SK-N-SH (cell line): ENCODE measurements around the gene NRDC. TPM values are rescaled to one million over a fixed set of nuclear protein-coding genes. Genes with fewer than 3 reads are reported as not detected.

Experiments
- CTCF ChIA-PET: fragments of 300-600, 350-600 bp; formaldehyde crosslinking; extraction: SDS; loops from one replicate; lab custom pipeline; 2021; lab: Yijun Ruan, JAX
- POLR2A ChIA-PET: fragments of 350-600 bp; sonication (Branson Sonifier 250); formaldehyde crosslinking; extraction: SDS; loops from one replicate; lab custom pipeline; 2020; ENCODE audit warnings: antibody characterized with exemption, inconsistent platforms; lab: Yijun Ruan, JAX
- DNase-seq: peaks from one replicate; pipeline ENCODE4 v3.0.0; 2012
- H2AFZ ChIP-seq: fragments of 200-600 bp; sonication (generic); 2 replicates; pipeline ENCODE4 v1.8.1; 2016; ENCODE audit warnings: antibody characterized with exemption, mild to moderate bottlenecking, low read depth
- H3F3A ChIP-seq: fragments of 200-600 bp; sonication (generic); replicated peaks from 2 replicates; pipeline ENCODE3; 2016; ENCODE audit warnings: antibody characterized with exemption, mild to moderate bottlenecking; ENCODE audit not compliant: insufficient read depth
- H3K27ac ChIP-seq, 2 experiments: fragments of 200-500 bp in 1 of 2; fragments of 200-600 bp in 1 of 2; sonication (Bioruptor generic) in 1 of 2; sonication (generic), shearing (Covaris generic) in 1 of 2; 2 replicates each; pipeline versions ENCODE4 v1.5.1 to v1.6.1; 2014 to 2016; ENCODE audit warnings: low read depth in 2 of 2, inconsistent platforms in 1 of 2, low read length in 1 of 2, mild to moderate bottlenecking in 1 of 2, mixed read lengths in 1 of 2
- H3K27me3 ChIP-seq: fragments of 200-600 bp; sonication (generic), shearing (Covaris generic); 2 replicates; pipeline ENCODE4 v1.6.1; 2016; ENCODE audit warnings: mixed run types; ENCODE audit not compliant: insufficient read depth
- H3K36me3 ChIP-seq, 2 experiments: fragments of 200-500 bp in 1 of 2; fragments of 200-600 bp in 1 of 2; sonication (Bioruptor generic) in 1 of 2; sonication (generic) in 1 of 2; replicated peaks in 1 of 2; 2 replicates each; pipeline versions ENCODE3 to v1.5.1; 2014 to 2016; ENCODE audit warnings: low read length in 1 of 2, mild to moderate bottlenecking in 1 of 2; ENCODE audit not compliant: insufficient read depth in 2 of 2, control insufficient read depth in 1 of 2
- H3K4me1 ChIP-seq, 2 experiments: fragments of 200-500 bp in 1 of 2; fragments of 200-600 bp in 1 of 2; sonication (Bioruptor generic) in 1 of 2; sonication (generic), shearing (Covaris generic) in 1 of 2; 2 replicates each; pipeline versions ENCODE4 v1.5.1 to v1.6.1; 2014 to 2016; ENCODE audit warnings: low read depth in 1 of 2, low read length in 1 of 2, mixed run types in 1 of 2; ENCODE audit not compliant: insufficient read depth in 2 of 2, control insufficient read depth in 1 of 2
- H3K4me2 ChIP-seq: fragments of 200-600 bp; sonication (generic), shearing (Covaris generic); 2 replicates; pipeline ENCODE4 v1.6.1; 2017; ENCODE audit warnings: mixed run types
- H3K4me3 ChIP-seq, 2 experiments: fragments of 200-500 bp in 1 of 2; fragments of 200-600 bp in 1 of 2; sonication (Bioruptor generic) in 1 of 2; sonication (generic), shearing (Covaris generic) in 1 of 2; 2 replicates each; pipeline versions ENCODE4 v1.5.1 to v1.8.1; 2014 to 2016; ENCODE audit warnings: low read depth in 2 of 2, inconsistent platforms in 1 of 2, low read length in 1 of 2, mild to moderate bottlenecking in 1 of 2, mixed read lengths in 1 of 2, moderate library complexity in 1 of 2
- H3K79me2 ChIP-seq: fragments of 200-600 bp; sonication (generic); 2 replicates; pipeline ENCODE4 v1.8.1; 2017; ENCODE audit warnings: mild to moderate bottlenecking; ENCODE audit not compliant: insufficient read depth
- H3K9ac ChIP-seq: fragments of 200-600 bp; sonication (generic); 2 replicates; pipeline ENCODE4 v1.6.1; 2017; ENCODE audit warnings: mixed run types
- H3K9me2 ChIP-seq: fragments of 200-600 bp; sonication (generic); 2 replicates; pipeline ENCODE4 v1.6.1; 2017; ENCODE audit warnings: mixed run types
- H3K9me3 ChIP-seq: fragments of 200-600 bp; sonication (generic); 2 replicates; pipeline ENCODE4 v1.6.1; 2017; ENCODE audit warnings: mixed run types, mild to moderate bottlenecking, moderate library complexity
- H4K20me1 ChIP-seq: fragments of 200-600 bp; sonication (generic); 2 replicates; pipeline ENCODE4 v1.6.1; 2017; ENCODE audit warnings: mild to moderate bottlenecking, mixed run types; ENCODE audit not compliant: insufficient read depth
- EZH2phosphoT487 ChIP-seq: fragments of 200-600 bp; sonication (generic); IDR thresholded peaks from 2 replicates; pipeline ENCODE4 v1.6.1; 2017; ENCODE audit warnings: low read depth, mixed run types, mild to moderate bottlenecking, antibody characterized with exemption, moderate library complexity, borderline replicate concordance
- FOSL2 ChIP-seq: IDR thresholded peaks from 2 replicates; pipeline ENCODE4 v1.4.0; 2012; ENCODE audit warnings: low read depth, mild to moderate bottlenecking, moderate library complexity, borderline replicate concordance
- FOXJ3 ChIP-seq: sonication (generic); formaldehyde crosslinking; IDR thresholded peaks from 2 replicates; pipeline ENCODE4 v1.5.1; 2020; ENCODE audit warnings: mild to moderate bottlenecking, missing genetic modification reagents
- GABPA ChIP-seq: IDR thresholded peaks from 2 replicates; pipeline ENCODE4 v1.4.0; 2012; ENCODE audit warnings: low read depth, mild to moderate bottlenecking
- GATA2 ChIP-seq: sonication (generic); formaldehyde crosslinking; IDR thresholded peaks from 2 replicates; pipeline ENCODE4 v1.5.0; 2020; ENCODE audit warnings: mild to moderate bottlenecking, missing genetic modification reagents
- MEF2A ChIP-seq: IDR thresholded peaks from 2 replicates; pipeline ENCODE4 v1.4.0; 2012; ENCODE audit warnings: low read depth, borderline replicate concordance
- MXI1 ChIP-seq: IDR thresholded peaks from 2 replicates; pipeline ENCODE4 v1.6.1; 2012; ENCODE audit warnings: mild to moderate bottlenecking, low read depth, low read length, improper control_type of control experiment
- NFIC ChIP-seq: IDR thresholded peaks from 2 replicates; pipeline ENCODE4 v1.4.0; 2012; ENCODE audit warnings: borderline replicate concordance
- NRF1 ChIP-seq: IDR thresholded peaks from 2 replicates; pipeline ENCODE4 v1.6.1; 2012; ENCODE audit warnings: low read depth, mild to moderate bottlenecking, low read length
- POLR2AphosphoS5 ChIP-seq: IDR thresholded peaks from 2 replicates; pipeline ENCODE4 v1.6.1; 2012; ENCODE audit warnings: low read depth, low read length
- RFX5 ChIP-seq: IDR thresholded peaks from 2 replicates; pipeline ENCODE4 v1.6.1; 2012; ENCODE audit warnings: mild to moderate bottlenecking, improper control_type of control experiment, low read length
- RXRA ChIP-seq: IDR thresholded peaks from 2 replicates; pipeline ENCODE4 v1.4.0; 2012; ENCODE audit warnings: low read depth, mild to moderate bottlenecking, borderline replicate concordance
- SIN3A ChIP-seq: IDR thresholded peaks from 2 replicates; pipeline ENCODE4 v1.6.1; 2012; ENCODE audit warnings: low read depth, mild to moderate bottlenecking, low read length, moderate library complexity, borderline replicate concordance
- SMC3 ChIP-seq: IDR thresholded peaks from 2 replicates; pipeline ENCODE4 v1.6.1; 2012; ENCODE audit warnings: low read depth, low read length, improper control_type of control experiment
- YY1 ChIP-seq: IDR thresholded peaks from 2 replicates; pipeline ENCODE4 v1.4.0; 2012; ENCODE audit warnings: low read depth, mild to moderate bottlenecking
- WGBS: methylation state at CpG from one replicate; pipeline ENCODE4 v1.1.6; 2017; ENCODE audit warnings: low lambda C conversion rate; 5-methylcytosine and 5-hydroxymethylcytosine counted together
- polyA plus RNA-seq, 3 experiments: library from polyadenylated mRNA; depleted of rRNA; stranded (reverse); fragments of >200 nt; gene quantifications; 2 replicates each; pipeline ENCODE4 v1.2.3, GENCODE V29; 2012
- TF ChIP-seq, protein P1 (sequence below): IDR thresholded peaks from 2 replicates; pipeline ENCODE4 v1.4.0; 2012; ENCODE audit warnings: low read depth, borderline replicate concordance
- TF ChIP-seq, protein P2 (sequence below): fragments of 200-600 bp; sonication (generic); IDR thresholded peaks from 2 replicates; pipeline ENCODE4 v1.6.1; 2017; ENCODE audit warnings: antibody characterized with exemption, mild to moderate bottlenecking, moderate library complexity
- TF ChIP-seq, protein P3 (sequence below): IDR thresholded peaks from 2 replicates; pipeline ENCODE4 v1.4.0; 2012; ENCODE audit warnings: low read depth

The NRDC gene
- polyA plus RNA-seq, 1 of the 3 experiments (the other 2 are of a cell fraction) = 84.8 TPM

DNA sequence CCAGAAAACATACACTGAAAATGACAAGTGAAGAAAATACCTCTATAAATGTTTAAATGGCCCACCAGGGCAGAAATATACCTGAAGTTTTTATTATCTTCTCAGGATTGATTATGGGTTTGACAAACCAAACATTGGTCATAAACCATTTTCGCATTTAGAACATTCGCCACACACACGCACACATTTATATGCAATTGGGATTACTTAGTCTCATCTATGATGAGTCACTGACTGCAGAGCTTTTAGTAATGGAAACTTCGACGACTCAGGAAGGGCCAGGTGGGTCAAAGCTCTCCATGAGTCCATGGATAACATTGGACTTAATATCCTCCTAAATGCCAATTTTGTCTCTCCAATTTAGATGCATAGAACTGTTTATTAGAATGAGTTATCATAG lies 16.9 kb downstream of the NRDC start:
- no peak for TF ChIP-seq GABPA
- TF ChIP-seq, protein P1, sequence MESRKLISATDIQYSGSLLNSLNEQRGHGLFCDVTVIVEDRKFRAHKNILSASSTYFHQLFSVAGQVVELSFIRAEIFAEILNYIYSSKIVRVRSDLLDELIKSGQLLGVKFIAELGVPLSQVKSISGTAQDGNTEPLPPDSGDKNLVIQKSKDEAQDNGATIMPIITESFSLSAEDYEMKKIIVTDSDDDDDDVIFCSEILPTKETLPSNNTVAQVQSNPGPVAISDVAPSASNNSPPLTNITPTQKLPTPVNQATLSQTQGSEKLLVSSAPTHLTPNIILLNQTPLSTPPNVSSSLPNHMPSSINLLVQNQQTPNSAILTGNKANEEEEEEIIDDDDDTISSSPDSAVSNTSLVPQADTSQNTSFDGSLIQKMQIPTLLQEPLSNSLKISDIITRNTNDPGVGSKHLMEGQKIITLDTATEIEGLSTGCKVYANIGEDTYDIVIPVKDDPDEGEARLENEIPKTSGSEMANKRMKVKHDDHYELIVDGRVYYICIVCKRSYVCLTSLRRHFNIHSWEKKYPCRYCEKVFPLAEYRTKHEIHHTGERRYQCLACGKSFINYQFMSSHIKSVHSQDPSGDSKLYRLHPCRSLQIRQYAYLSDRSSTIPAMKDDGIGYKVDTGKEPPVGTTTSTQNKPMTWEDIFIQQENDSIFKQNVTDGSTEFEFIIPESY = no peak
- TF ChIP-seq FOXJ3 (CRISPR knock-in tag) = no peak
- no peak for TF ChIP-seq RXRA
- TF ChIP-seq MXI1 = no peak
- no peak for TF ChIP-seq GATA2
- no peak for TF ChIP-seq RFX5
- TF ChIP-seq SIN3A = no peak
- no peak for TF ChIP-seq POLR2AphosphoS5
- no peak for TF ChIP-seq FOSL2
- TF ChIP-seq, protein P2, sequence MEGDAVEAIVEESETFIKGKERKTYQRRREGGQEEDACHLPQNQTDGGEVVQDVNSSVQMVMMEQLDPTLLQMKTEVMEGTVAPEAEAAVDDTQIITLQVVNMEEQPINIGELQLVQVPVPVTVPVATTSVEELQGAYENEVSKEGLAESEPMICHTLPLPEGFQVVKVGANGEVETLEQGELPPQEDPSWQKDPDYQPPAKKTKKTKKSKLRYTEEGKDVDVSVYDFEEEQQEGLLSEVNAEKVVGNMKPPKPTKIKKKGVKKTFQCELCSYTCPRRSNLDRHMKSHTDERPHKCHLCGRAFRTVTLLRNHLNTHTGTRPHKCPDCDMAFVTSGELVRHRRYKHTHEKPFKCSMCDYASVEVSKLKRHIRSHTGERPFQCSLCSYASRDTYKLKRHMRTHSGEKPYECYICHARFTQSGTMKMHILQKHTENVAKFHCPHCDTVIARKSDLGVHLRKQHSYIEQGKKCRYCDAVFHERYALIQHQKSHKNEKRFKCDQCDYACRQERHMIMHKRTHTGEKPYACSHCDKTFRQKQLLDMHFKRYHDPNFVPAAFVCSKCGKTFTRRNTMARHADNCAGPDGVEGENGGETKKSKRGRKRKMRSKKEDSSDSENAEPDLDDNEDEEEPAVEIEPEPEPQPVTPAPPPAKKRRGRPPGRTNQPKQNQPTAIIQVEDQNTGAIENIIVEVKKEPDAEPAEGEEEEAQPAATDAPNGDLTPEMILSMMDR = no peak
- TF ChIP-seq EZH2phosphoT487 = no peak
- TF ChIP-seq MEF2A = no peak
- no peak for TF ChIP-seq YY1
- no peak for TF ChIP-seq NRF1
- no peak for TF ChIP-seq NFIC
- Histone ChIP-seq H3F3A (no peaks in the 10 kb centered on the region), H3K27ac (no peak overlapping the region), H3K36me3 (peaks cover 6 to 11% of the 10 kb centered on the region in 2 experiments), H3K9me3 (no peaks in the 10 kb centered on the region), H3K27me3 (no peaks in the 10 kb centered on the region), H3K9ac (no peak overlapping the region), H3K79me2 (peaks cover 100% of the 10 kb centered on the region), H2AFZ (no peak overlapping the region), H3K9me2 (no peaks in the 10 kb centered on the region), H3K4me3 (no peak overlapping the region), H3K4me2 (no peak overlapping the region), H3K4me1 (peaks cover 0 to 3% of the 10 kb centered on the region in 2 experiments; a peak in 2 of 4 replicates), H4K20me1 (peaks cover 12% of the 10 kb centered on the region; the same call in 1 of the 2 replicates)
- POLR2A ChIA-PET = no interaction called here
- CTCF ChIA-PET = no interaction called here
- 93% methylated on average over 5 of the region's 5 CpGs for WGBS
- DNase-seq = no peak

DNA sequence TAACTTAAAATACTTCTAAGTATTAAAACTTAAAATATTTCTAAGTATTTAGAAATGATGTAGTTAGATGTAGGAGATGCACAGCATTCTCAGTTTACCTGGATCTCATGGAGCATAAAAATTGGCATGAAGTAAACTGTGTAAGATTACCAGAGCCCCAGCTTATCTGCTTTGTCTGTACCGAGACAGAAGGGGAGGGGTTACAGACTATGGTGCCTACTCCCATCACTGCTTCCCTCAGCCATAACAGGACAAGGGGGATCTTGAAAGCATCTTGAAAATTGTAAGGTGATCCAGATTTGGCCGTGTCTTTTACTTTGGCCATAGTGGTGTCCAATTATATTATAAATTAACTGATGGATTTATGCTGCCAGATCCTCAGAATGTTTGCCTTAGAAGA lies 18.8 kb downstream of the NRDC start:
- peaks cover 8 to 16% of the 10 kb centered on the region in 2 experiments for H3K36me3 ChIP-seq
- WGBS = 90% methylated on average over 2 of the region's 2 CpGs
- no peak overlapping the region for H3K4me2 ChIP-seq
- DNase-seq = no peak
- H3K4me3 ChIP-seq = no peak overlapping the region
- H3K27ac ChIP-seq = no peak overlapping the region
- H3K4me1 ChIP-seq = peaks cover 0 to 3% of the 10 kb centered on the region in 2 experiments; a peak in 2 of 4 replicates
- POLR2A ChIA-PET = no interaction called here
- H3F3A ChIP-seq = peaks cover 3% of the 10 kb centered on the region
- H3K9ac ChIP-seq = no peak overlapping the region
- H3K9me3 ChIP-seq = no peaks in the 10 kb centered on the region
- H4K20me1 ChIP-seq = peaks cover 20% of the 10 kb centered on the region
- no peaks in the 10 kb centered on the region for H3K9me2 ChIP-seq
- CTCF ChIA-PET = interaction anchor here (1.3 to 1.4 kb wide), 2 partner anchors 12 to 104 kb away, joined by 3 read pairs; no protein-coding TSS in a partner anchor
- H3K27me3 ChIP-seq = no peaks in the 10 kb centered on the region
- H2AFZ ChIP-seq = no peak overlapping the region
- TF ChIP-seq, protein P3, sequence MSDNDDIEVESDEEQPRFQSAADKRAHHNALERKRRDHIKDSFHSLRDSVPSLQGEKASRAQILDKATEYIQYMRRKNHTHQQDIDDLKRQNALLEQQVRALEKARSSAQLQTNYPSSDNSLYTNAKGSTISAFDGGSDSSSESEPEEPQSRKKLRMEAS = no peak
- TF ChIP-seq MEF2A (no peak), GABPA (no peak), SMC3 (no peak), FOXJ3 (CRISPR knock-in tag) (no peak), MXI1 (no peak)
- TF ChIP-seq, protein P1 = no peak
- peaks cover 100% of the 10 kb centered on the region for H3K79me2 ChIP-seq
